ENCODE data around the gene CEBPG. TPM values are rescaled to one million over a fixed set of nuclear protein-coding genes. Genes with fewer than 3 reads are reported as not detected.

The CEBPG gene
- total RNA-seq, 1 donor from 2014 or later = 18.0 TPM

DNA sequence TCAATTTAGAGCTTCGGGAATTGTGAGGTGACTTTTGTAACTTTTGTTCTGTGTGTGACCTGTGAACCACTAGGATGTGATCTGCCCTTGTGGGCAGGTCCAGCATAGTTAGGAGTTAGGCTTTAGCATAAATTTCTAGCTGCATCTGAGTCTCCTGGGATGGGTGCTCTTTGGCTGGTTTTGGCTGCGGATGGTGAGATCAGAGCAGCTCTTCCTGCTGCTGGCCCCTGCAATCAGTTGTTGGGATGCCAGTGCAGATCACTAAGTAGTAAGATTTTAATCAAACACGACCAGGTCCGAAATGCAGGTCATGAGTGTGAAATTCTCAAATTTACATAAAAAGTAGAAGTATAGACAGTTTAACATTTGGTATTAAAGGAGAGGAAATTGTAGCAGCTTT lies 8.5 kb downstream of the CEBPG start:
- DNase-seq (ENCODE audit: low spot score) = no peak

DNA sequence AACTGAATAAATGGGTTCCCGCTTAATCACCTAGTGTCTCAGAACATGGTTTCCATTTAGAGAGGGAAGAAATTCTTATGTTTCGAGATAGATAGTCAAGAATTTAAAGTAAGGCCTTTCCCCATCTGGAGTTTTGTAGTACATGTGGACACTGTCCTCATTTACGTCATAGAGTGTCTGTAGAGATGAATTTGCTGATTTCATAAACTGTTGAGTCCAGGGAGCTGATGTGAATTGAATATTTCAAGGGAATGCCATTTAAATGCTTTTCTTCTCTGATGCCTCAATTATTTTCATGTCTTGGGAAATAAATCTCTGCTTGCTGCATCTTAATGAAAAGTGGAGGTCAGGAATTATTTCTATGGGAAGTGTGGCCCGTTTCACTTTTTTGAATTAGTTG lies 9.5 kb downstream of the CEBPG start:
- DNase-seq (ENCODE audit: low spot score) = no peak

DNA sequence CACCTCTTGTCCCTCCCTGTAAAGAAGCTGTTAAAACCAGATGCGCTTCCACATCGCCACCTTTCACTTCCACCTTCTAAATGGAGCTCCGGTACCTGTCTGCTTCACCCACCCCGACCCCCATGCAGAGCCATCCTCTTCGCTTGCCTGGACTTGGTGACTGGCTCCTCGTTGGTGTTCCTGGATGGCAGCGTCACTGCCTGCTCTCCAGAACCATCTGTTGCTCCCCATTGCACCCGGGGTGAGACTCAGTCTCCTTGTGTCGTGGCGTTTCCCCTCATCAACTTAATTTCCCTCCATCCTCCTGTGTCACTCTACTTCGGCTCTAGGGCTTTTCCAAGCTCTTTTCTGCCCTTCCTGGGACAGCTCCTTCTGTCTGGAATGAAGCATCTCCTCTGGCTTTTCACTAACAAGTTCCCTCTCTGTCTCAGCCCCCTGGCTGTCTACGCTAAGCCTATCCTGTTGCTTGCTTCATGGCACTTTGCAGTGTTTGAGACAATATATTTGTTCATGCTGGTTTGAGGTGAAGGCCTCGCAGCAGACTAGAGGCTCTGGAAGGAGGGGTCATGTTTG lies 10.3 kb downstream of the CEBPG start:
- no peak for DNase-seq (ENCODE audit: low spot score)

DNA sequence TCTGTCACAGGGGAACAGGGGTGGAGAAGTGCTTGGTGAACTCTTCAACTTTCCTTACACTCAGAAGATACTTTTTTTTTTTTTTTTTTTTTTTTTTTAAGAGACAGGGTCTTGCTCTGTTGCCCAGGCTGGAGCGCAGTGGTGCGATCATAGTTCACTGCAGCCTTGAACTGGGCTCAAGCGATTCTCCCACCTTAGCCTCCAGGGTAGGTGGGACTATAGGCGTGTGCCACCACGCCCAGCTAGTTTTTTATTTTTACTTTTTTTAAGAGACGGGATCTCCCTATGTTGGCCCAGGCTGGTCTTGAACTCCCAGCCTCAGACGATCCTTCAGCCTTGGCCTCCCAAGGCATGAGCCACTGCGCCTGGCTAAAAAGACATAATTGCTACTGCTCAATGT lies 11.5 kb downstream of the CEBPG start:
- DNase-seq (ENCODE audit: low spot score) = no peak

DNA sequence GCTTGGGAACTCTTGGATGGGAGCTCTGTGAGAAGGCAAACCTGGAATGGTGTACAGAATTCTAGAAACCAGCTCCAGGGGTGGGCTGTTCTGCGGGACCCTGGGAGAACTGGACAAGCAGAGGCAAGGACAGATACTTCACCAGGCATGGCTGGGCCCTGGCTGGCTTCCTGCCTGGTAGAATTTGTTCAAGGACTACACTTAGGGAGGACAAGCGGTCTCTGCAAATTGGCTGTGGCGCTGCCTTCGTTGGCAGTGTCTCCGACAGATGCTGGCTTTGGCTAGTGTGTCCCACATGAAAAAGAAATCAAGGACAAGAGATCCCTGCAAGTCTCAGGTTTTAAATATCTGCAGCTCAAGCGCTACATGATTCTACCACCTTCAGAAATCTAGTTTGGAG lies 12.4 kb downstream of the CEBPG start:
- no peak for DNase-seq (ENCODE audit: low spot score)

DNA sequence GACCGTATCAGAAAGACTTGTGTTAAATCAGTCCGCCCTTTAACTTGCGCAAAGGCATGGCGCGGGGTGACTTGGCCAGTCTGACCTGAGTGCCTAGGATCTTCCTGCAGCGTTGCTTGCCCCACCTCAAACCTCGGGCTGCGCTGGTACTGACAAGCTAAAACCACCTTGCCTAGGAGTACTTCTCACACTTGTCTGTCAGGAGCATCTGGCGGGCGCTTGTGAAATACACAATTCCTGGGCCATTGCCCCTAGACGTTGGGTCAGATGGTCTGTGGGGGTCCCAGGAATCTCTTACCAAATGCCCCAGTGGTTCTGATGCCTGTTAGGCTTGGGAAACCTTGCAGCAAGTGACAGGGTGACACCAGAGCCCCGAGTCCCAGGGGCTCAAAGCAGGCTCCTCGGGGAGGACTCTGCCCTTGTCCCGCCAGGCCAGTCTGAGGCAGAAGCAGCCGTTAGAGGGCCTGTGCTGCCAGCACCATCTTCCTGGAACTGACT lies 12.9 kb downstream of the CEBPG start:
- no peak for DNase-seq (ENCODE audit: low spot score)

DNA sequence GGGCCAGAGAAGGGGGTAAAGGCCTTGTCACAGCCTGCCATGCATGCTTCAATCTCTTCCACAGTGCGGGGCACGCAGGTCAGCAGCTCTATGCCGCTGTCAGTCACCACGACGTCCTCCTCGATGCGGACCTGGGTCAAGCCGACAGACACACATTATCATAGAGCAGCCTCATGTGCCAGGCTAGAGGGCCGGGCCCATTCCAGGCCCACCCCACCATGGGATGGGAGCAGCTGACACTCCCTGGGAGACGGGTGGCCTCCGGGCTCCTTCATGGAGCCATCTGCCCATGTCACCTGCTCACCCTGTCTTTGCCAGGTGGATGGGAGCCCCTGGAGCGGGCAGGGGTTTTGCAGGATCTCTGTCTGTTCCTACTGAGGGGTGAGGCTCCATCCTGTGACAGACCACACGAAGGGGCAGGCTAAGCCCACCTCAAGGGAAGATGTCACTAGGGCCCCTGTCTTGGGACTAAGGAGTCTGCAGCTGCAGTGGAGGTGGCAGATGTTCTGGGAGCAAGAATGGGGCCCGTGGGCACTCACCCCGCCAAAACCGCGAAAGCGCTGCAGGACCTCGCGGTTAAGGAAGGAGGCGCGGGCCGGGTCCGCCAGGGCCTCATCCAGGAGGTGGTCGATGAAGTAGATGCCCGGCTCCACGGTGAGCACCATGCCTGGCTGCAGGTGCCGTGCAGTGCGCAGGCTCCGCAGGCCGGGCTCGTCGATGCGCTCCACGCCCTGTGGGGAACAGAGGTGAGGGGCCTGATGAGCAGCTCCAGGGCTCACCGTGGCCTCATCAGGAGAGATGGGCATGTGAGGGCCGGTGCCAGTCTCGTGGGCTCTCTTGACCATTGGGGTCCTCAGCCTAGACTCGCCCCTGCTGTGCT lies 14.1 kb downstream of the CEBPG start:
- no peak for DNase-seq (ENCODE audit: low spot score)

DNA sequence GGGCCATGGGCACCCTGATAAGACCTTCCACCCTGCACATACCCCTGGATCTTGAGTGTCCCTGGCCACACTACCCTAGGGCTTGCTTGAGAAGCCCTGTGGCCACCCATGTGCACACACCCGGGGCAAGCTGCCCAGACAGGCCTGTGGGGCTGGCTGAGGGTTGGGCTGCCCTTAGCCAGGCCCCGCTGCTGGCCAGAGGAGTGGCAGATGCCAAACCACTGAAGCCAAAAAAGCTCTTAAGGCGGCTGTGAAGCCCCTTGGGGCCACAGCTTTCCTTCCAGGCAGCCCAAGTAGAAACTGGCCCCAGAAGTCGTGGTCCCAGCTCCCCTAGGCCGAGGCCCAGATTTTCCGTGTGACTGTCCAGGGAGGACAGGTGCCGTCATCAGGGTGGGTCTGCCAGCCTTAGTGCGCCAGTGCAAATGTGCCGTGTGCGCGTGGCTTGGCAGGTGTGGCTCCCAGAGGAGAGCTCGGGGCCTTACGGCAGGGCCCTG lies 14.8 kb downstream of the CEBPG start:
- no peak for DNase-seq (ENCODE audit: low spot score)

DNA sequence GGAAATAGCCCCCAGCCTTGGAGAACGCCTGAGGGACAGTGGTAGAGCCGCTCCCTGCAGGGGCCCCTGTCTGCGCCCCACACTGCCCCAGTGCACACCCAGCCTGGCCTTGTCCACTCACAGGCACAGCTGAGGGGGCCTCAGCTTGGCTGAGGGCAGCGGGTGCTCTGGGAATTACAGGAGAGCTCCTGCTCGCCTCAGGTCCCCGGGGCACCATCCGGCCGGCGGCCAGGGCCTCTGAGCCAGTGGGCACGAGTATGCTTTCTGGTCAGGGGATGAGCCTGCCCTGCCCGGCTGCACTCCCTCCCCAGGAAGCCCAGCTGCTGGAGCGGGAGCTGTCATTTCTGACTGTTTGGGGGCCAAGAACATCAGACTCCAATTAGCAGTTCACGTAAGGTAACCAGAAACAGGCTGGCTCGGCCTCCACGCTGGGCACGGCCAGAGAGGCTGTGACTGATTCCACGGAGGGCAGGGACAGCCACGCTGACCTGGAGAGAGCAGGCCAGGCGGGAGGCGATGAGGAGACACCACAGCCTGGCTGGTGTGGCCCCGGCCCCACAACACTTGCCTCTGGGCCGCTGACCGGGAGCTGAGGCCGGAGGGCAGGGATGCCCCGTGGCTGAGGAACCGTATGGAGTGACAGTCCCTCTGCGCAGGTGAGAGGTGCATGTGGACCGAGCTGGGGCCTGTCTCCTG lies 15.4 kb downstream of the CEBPG start:
- no peak for DNase-seq (ENCODE audit: low spot score)

DNA sequence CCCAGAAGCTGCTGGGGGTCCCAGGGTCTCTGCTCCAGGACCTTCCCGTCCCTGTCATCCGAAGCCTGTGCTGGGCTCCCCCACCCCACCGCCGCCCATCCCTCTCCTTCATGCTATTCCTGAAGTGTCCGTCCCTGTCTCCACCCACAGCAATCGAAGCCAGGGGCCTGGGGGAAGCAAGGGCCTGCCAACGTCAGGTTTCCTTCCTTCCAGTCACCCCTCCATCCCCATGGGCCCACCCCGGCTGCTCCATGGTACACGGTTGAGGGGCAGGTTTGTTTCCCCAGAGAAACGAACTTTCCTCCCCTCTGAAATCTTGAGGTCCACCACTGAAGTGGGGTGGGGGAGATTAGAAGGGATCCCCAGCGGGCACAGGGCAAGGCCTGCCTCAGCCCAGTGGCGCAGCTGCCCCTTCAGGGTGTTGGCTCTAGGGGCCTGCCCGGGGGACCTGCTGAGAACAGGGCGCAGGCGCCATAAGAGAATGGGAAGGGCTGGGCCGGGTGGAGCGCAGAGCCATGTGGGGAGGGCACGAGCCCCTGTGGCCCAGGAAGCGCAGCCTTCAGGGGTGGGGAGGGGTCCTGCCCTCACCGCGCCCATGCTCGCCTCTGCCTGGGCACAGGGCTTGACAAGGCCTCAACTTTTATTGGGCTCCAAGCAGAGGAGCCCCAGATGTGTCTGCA lies 16.1 kb downstream of the CEBPG start:
- no peak for DNase-seq (ENCODE audit: low spot score)

DNA sequence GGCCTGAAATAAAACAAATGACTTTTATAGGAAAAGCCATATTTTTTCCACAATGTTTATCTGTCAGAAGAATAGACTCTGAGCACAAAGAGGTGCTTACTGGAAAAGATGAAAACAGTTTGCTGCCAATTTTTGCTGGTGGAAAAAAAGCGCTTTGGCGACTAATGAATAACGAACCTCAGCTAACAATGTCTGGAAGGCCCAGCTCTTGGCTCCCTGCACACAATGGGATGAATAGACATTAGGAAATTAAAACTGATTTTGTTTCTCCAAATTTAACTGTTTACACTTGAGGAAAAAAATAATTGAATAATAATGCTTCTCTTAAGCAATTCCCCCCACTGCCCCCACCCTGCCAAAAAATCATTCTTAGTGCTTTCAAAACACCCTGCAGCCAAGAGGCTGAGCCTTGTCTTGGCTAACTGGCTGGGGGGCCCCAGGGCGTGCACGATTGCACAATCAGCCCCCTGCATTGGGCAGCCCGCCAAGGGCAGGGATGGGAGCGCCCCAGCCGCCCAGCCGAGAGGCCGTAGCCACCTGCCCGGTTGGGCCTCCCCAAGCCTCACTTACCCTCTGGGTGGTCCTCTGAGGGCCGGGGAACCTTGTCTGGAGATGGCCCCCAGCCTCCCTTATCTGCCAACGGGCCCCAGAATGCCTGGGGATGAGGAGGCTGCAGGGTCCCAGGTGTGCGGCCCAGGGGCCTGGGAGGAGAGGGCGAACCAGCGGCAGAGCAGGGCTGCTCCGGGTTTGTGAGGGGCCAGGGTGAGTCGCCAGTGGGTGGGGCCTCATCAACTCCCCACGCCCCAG lies 16.8 kb downstream of the CEBPG start:
- no peak for DNase-seq (ENCODE audit: low spot score)

DNA sequence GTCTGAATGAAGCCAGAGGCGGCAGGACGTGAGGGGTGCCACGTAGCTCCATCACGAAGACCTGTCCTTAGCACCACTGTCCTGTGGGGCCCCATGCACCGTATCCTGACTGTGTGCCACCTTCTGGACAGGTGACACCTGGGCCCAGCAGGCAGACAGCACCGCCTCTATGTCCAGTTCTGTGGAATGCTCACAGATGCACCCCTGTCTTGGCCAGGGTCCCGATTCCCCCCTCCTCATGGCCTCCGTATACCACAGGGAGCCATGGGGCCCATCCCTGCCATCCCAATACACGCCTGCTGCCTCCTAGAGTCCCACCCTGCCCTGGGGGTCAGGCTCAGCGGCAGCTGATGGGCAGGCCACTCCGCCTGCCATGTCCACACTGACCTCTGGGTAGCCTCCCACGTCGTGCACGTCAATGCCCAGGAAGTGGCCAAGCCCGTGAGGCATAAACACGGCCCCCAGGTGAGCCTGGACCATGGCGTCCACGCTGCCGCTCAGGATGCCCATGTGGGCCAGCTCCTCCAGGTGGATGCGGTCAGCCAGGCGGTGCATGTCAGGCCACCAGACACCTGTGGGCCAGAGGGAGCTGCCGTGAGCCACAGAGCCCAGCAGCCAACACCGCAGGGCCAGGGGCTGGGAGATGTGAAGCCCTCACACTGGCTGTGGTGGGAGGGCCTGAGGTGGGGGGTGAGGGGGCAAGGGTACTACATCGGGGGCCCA lies 17.6 kb downstream of the CEBPG start:
- no peak for DNase-seq (ENCODE audit: low spot score)

DNA sequence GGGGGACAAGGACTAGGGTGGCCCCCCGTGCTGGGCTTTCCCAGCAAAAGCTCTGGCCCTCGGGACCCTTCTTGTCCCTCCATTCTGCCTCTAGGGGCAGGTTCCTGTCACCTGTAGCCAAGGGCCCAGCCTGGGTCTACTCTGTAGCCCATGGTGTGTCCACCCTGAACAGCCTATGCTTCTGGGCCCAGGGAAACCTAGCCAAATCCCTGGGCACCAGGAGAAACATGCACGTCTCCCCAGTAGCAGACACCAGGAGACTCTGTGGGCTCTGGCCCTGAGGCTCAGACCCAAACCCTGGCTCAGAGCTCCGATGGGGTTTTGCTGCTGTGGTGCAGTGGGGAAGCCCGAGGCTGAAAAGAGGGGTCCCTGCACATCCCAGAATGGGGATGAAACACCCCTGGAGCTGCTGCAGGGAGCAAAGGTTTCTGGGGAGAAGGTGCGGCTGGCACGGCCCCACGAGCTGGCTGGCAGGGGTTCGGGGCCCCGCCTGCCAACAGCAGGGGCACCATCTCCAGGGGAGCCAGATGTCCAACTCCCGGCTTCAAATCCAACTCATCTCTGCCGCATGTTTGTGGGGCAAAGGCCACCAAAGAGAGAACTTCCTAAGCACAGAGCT lies 18.2 kb downstream of the CEBPG start:
- no peak for DNase-seq (ENCODE audit: low spot score)

DNA sequence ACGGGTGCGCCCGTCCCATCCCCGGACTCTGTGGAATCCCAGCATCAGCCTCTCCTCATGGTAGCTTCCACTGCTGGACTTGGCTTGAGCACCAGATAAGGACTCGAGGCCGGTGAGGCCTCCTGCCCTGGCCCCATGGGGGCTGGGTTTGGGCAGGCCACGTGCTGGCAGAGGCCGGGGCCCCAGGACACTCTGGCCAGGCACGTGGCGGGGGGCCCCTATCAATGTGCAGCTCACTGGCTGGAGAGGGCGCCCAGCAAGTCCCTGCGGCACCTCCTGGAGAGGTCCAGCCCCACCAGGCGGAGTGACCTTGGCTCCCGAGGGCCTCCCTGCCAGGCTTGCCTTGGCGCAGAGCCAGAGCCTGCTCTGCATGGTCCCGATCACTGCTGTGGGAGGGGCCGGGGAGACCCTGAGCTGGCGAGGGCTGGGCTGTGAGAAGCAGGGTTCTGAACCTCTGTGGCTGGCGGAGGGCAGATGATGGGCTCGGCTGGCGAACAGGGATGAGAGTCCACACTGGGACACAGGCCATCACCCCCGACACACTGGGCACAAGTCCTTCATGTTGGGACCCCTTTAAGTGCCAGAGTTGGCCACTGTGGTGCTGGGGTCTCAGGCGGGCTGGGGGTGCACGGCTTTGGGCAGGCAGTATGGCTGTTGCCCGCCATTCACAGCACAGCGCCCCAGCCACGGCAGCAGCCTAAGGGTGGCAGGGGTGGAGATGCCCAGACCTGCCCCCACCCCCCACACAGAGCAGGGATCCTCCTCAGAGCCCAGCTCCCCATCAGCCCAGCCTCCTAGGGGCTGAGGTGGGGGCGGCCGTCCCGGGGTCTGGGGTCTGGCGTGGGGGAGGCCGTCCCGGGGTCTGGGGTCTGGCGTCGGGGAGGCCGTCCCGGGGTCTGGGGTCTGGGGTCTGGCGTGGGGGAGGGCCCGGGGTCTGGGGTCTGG lies 19.1 kb downstream of the CEBPG start:
- DNase-seq (ENCODE audit: low spot score) = no peak

DNA sequence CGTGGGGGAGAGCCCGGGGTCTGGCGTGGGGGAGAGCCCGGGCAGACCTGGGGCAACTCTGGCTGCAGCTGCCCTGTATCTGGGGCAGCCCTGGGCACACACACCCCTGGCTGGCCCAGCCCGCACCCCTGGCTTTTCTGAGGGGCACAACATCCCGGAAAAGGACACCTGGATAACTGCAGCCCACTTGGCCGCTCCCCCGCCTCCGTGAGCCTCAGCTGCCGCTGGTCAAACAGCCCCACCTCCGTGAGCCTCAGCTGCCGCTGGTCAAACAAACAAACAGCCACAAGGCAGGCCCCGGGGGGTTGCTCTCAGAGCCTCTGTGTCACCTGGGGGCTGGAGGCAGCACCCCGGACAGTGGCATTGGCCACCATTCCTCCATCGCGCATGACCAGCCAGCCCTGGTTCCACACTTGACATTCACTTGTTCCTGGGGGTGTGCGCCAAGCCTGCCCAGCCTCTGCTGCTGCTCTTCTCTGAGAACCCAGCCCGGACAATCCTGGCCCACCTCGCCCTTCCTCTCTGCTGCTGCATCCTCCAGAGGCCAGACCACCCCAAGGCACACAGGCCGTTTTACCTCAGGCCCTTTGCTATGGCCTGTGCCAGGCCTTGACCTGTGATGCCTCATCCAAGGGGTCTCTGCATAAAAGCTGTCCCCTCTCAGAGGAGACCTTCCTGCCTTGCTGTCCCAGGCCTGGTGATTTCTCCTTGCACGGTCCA lies 19.9 kb downstream of the CEBPG start:
- DNase-seq (ENCODE audit: low spot score) = no peak

DNA sequence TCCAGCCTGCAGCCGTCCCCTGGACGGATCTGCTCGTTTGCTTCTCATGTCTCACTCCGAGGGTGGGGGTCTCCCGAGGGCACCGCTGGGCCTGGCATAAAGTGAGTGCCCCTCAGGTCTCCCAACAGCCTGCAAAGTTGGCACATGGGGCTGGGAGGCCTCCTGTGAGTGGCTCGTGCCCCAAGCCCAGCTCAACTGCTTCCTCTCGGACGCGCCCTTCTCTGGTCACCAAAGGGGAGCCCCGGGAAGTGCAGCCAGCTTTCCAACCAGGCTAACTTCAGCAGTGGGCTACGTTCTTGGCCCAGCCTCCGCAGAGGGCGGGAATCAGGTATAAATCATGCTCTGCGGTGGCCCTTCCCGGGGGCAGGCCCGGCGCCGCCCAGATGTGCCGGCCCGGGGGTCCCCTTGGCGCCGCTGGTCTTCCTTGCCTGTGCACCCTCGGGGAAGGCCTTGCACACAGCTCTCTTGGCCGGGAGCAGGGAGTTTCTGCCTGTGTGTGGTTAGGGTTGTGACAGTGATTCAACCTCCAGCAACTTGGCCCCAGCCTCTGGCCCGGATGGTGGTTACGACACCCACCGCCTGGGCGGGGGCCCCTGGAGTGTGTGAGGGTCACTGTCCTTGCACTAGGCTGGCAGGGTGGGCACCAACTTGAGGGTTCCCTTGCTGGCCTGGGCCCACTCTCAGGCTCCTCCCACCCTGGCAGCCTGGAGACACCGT lies 20.7 kb downstream of the CEBPG start:
- no peak for DNase-seq (ENCODE audit: low spot score)

DNA sequence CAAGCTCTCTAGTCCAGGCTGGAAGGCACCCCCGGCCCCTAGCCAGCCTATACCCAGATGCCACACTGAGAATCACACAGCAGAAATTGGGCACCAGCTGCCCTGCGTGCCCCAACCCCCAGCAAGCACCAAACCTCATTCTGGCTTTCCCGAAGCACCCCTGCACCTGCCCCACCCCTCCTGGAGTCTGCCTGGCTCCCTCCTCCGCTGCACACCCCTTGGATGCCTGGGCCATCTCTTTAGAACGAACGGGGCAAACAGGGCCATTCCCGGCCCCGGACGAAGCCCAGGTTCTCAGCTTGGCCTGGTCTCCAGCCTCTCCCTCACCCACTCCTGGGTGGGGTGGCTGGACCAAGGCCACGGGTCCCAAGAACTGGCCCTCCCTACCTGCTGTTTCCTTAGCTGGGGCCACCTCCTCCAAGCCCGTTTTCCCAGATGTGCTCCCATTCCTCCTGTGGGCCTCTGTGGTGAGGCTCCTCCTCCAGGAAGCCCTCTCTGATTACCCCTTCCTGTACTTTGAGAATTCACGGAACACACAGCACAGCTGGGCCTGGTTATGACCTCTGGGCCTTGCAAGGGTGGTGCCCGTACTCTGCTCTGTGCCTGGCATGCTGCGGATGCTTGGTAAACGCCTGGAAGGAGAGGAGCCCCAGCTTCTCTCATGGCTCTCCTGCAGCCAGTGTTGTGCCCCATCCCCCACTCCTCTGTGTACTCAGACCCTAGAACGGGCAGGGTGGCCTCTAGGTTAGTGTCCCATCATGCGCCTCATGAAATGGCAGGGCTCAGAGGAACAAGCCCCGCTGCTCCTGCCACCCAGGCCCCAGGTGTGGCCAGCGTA lies 21.4 kb downstream of the CEBPG start:
- DNase-seq (ENCODE audit: low spot score) = no peak
